ENCODE data around the gene CACNA1C.

The CACNA1C gene

DNA sequence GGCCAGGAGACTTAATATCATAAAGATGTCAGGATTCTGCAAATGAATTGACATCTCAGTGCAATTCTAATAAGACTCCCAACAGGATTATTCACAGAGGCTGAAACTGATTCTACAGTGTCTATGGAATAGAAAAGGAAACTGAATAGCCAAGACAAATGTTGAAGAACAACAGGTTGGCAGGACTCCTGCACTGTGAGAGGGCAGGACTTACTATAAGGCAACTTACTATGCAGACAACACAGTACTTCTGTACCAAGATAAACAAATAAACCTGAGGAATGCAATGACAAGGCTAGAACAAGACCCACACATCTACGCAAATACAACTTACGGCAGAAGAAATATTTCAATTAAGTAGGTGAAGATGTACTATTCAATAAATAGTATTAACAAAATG is 609.7 kb downstream of the CACNA1C start:
- no peak for DNase-seq

DNA sequence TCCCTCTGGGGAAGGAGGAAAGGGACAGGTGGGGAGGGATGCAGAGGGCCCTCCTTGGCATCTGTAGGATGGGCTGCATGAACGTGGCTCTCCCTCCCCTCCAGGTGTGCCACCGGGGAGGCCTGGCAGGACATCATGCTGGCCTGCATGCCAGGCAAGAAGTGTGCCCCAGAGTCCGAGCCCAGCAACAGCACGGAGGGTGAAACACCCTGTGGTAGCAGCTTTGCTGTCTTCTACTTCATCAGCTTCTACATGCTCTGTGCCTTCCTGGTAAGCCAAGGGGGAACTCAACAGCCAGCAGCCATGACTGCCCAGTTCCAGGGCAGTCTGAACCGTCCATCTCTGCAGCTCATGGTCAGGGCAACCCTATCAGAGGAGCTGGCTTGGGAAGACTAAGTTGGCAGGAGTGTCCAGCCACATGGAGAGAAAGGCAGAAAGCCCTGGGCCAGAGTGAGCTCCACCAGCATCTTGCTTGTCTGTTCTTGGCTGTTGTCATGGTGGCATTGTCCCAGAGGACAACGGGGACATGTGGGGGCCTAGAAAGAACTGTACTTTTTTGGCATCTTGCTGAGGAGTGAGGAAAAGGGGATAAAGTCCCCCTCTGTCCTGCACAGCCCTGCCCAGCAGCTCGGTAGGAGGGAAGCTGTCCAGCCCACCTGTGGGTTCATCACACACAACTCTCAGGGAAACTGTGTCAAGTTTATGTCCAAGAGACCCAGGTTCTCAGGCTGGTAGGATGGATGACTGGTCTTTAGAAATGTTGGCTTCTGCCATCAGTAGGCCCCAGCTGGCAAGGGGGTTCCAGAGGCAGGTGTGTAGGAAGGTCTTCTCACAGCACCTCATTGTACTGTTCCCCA is 612.2 kb downstream of the CACNA1C start:
- DNase-seq = no peak

- no peak for DNase-seq
These were observed 613.6 kb downstream of the CACNA1C start for GRCh38 chr12:2666411-2666810.

DNA sequence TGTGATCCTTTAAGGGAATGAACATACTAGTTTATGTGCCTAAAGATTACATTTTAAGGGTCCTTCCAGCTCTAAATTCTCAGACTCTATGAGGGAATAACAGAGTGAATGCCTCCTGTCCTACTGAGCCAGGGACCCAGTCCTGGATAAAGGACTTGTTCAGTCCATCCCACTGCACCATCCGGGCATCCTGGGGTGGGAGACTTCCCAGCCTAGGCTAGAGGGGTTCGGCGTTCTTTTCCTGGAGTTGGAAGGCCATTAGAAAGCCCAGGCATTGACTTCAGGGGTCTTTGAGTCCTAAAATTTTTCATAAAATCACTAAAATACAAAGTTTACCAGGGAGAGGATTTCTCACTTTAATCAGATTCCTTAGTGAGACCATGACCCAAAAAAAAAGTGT is 614.1 kb downstream of the CACNA1C start:
- no peak for DNase-seq

DNA sequence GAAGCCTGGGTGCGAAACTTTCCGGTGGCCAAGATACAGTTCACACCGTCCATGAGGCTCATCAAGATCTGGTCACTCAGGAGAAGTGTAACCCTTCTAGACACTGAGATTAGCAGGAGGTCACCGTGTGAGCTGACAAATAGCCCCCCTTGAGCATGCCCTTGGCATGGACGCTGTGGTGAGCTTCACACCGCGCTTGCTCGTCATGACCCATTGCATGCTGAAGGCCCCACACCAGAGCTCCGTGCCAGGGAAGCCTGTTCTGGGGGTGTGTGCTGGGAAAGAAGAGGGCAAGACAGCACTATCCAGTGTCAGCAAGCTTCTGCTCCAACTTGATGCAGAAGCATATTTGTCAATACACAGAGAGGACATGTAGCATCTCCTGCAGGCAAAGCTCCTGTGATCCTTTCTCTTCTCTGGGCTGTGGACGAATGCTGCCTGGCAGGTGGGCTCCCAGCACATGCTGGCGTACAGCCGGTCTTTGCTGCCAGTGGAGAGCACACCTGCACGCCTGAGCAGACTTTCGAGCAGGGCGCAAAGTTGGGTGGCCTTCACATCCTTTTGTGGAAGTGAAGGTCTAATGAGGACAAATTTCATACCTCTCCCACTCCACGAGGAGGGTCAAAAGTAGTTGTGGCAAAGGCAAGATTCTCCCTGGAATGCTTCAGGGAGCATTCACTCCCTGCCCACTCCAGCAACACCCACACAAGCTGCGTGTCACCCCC is 615.1 kb downstream of the CACNA1C start:
- DNase-seq = no peak

DNA sequence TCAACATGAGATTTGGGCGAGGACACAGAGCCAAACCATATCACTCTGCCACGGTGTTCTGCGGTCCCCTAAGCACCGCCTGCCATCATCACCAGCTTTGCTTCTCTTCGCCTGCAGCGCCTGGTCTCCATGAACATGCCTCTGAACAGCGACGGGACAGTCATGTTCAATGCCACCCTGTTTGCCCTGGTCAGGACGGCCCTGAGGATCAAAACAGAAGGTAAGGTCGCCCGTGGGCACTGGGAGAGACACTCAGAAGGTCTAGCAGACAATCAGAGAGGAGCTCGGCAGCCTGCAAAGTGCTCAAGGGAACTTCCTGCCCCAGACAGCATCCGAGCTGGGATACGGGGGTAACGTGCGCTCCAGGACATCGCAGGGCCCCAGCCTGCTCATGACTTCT is 616.0 kb downstream of the CACNA1C start:
- no peak for DNase-seq

DNA sequence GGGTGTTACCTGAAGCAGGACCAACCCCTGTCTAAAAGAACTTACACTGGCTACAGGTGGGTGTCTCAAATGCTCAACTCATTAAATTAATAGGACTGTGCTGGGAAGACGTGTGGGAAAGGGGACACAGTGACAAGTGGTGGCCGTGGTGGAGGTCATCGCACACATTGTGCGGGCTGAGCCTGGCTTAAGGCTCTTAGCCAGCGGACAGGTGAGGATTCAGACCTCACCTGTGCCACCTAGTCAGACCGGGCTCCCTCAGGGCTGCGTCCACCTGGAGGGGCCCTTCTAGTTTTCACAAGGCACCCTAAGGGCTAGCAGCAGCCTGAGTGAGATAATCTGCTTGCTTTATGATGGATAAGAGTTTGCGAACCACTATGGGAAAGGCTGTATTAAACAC is 616.8 kb downstream of the CACNA1C start:
- DNase-seq = no peak

DNA sequence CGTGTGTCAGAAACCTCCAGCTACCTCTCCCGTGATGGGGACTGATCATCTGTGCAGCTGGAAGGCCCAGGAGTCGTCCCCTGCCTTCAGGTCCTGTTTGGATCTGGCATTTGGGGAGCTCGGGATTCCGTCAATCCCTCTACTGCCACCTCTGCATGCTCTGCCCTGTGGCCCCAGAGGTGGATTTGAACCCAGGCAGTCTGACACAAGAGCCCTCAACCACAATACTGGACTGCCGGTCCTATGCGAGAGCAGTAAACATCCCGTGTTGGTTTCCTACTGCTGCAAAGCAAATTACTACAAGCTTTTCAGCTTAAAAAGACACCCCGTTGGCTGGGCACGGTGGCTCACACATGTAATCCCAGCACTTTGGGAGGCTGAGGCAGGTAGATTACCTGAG is 620.1 kb downstream of the CACNA1C start:
- DNase-seq = no peak

DNA sequence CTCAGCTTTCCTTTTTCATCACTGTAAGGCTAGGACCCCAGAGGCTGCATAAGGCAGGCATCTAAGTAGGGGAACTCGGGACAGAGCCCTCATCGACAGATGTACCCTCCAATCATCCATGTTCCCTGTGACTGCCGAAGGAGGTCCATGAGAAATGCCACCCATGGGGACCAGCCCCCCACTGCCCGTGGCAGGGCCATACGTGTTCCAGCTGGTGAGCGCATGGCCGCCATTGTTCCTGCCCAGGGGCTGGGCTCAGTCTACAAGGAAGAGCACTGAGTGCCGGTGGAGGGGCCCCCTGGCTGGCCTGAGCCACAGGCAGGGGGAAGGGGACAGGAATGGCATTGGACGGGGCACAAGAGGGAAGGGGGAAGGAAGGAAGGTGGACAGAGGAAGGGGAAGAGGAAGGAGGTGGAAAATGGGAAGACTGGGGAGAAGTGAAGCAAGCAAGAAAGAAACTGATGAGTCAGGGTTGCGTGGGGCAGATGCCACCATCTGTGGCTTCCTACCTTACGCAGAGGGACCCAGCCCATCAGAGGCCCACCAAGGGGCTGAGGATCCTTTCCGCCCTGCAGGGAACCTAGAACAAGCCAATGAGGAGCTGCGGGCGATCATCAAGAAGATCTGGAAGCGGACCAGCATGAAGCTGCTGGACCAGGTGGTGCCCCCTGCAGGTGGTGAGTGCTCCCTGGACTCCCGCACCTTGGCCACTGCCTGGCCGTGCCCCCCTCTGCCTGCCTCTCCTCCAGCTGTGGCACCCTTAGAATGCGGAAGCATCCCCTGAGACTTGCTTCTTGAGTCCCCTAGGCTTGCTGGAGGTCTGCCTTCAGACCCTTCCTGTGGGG is 621.4 kb downstream of the CACNA1C start:
- no peak for DNase-seq

GRCh38 chr12:2675776-2676175 is 623.0 kb downstream of the CACNA1C start:
- no peak for DNase-seq

- no peak for DNase-seq
These were observed 624.5 kb downstream of the CACNA1C start for GRCh38 chr12:2677142-2677880.

DNA sequence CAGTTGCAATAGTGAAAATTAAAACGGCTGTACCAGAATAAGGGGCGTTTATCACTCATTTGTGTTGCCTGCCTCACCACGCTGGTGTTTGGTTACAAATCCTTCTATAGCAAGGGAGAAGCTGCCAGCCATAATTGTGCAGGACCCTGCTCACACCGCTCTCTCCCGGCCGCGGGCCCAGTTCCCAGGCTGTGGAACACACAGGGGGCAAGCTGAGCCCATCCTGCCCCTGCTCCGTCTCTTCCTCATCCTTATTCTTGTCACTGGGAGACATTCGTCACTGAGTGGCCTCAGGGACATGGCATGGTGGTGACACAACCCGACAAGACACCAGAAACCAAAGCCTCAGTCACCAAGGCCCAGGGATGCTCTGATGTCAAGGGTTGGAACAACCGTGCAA is 625.6 kb downstream of the CACNA1C start:
- DNase-seq = no peak

GRCh38 chr12:2679068-2679815 is 626.5 kb downstream of the CACNA1C start:
- DNase-seq = no peak

GRCh38 chr12:2679816-2680675 is 627.3 kb downstream of the CACNA1C start:
- no peak for DNase-seq

GRCh38 chr12:2680676-2681039 is 627.9 kb downstream of the CACNA1C start:
- DNase-seq = no peak

- no peak for DNase-seq
These were observed 628.8 kb downstream of the CACNA1C start for GRCh38 chr12:2681450-2682205.

GRCh38 chr12:2682296-2683251 is 629.8 kb downstream of the CACNA1C start:
- no peak for DNase-seq

- DNase-seq = no peak
These were observed 630.7 kb downstream of the CACNA1C start for GRCh38 chr12:2683283-2684025.

Measured in stimulated activated naive CD4-positive, alpha-beta T cell treated with Interleukin-2 at 50 U/mL for 16 hours (primary cell).